Subcutaneous abdominal adipose tissue (tissue), 5 donors: Measurements from ENCODE around the gene CARNS1.

ENCODE experiments used
- H3K27ac ChIP-seq: one replicate; pipeline ENCODE4 v1.7.0; 2013; ENCODE audit warnings: low read depth, mild to moderate bottlenecking, inconsistent platforms, low read length, moderate library complexity
- H3K27me3 ChIP-seq, 5 donors: one replicate each; pipeline ENCODE4 v1.7.0; 2013; ENCODE audit warnings: low read length in 5 of 5, inconsistent platforms in 1 of 5; ENCODE audit not compliant: control insufficient read depth in 5 of 5, insufficient read depth in 4 of 5
- H3K36me3 ChIP-seq, 5 donors: one replicate each; pipeline ENCODE4 v1.7.0; 2013; ENCODE audit warnings: low read length in 5 of 5; ENCODE audit not compliant: control insufficient read depth in 5 of 5, insufficient read depth in 5 of 5
- H3K4me1 ChIP-seq, 5 donors: one replicate each; pipeline ENCODE4 v1.7.0; 2013; ENCODE audit warnings: low read length in 5 of 5, mild to moderate bottlenecking in 3 of 5, moderate library complexity in 1 of 5; ENCODE audit not compliant: control insufficient read depth in 5 of 5, insufficient read depth in 5 of 5
- H3K4me3 ChIP-seq, 5 donors: one replicate each; pipeline ENCODE4 v1.7.0; 2013; ENCODE audit warnings: low read length in 5 of 5, low read depth in 1 of 5
- H3K9ac ChIP-seq, 5 donors: one replicate each; pipeline ENCODE4 v1.7.0; 2013; ENCODE audit warnings: low read length in 5 of 5, mild to moderate bottlenecking in 4 of 5, moderate library complexity in 3 of 5
- H3K9me3 ChIP-seq, 5 donors: one replicate each; pipeline ENCODE4 v1.7.0; 2013; ENCODE audit warnings: low read length in 5 of 5; ENCODE audit not compliant: control insufficient read depth in 5 of 5
- donor health status: healthy.
- donor health status: healthy.
- donor health status: healthy.
- donor health status: healthy.
- donor health status: healthy.

Gene CARNS1

GRCh38 chr11:67441731-67442351, 26.4 kb downstream of the CARNS1 start:
- Histone ChIP-seq H3K4me3 (peak overlapping the region in 1 of 5 donors; percentile 81), H3K9ac (peak overlapping the region in 2 of 5 donors; percentile 4 to 91), H3K27ac (no peak overlapping the region), H3K4me1 (peaks cover 2 to 40% (median 32%) of the 10 kb centered on the region in 5 donors), H3K27me3 (no peaks in the 10 kb centered on the region), H3K36me3 (peaks cover 0 to 47% (median 42%) of the 10 kb centered on the region in 5 donors), H3K9me3 (no peaks in the 10 kb centered on the region)

- H3K27ac ChIP-seq, result peak overlapping the region; percentile 75
- peak overlapping the region; percentile 69 to 91 (median 85) for H3K9ac ChIP-seq
- H3K4me1 ChIP-seq, result peaks cover 2 to 40% (median 31%) of the 10 kb centered on the region in 5 donors
- H3K27me3 ChIP-seq, result no peaks in the 10 kb centered on the region
- H3K36me3 ChIP-seq, result peaks cover 0 to 41% (median 38%) of the 10 kb centered on the region in 5 donors
- no peaks in the 10 kb centered on the region for H3K9me3 ChIP-seq
- peak overlapping the region; percentile 60 to 81 (median 75) for H3K4me3 ChIP-seq
These were observed 27.3 kb downstream of the CARNS1 start for GRCh38 chr11:67442504-67443404.

GRCh38 chr11:67445515-67445914, 30.0 kb downstream of the CARNS1 start:
- Histone ChIP-seq H3K4me3 (no peak overlapping the region), H3K27ac (no peak overlapping the region), H3K4me1 (peaks cover 2 to 36% (median 20%) of the 10 kb centered on the region in 5 donors), H3K9me3 (no peaks in the 10 kb centered on the region), H3K27me3 (no peaks in the 10 kb centered on the region), H3K36me3 (peaks cover 0 to 18% (median 17%) of the 10 kb centered on the region in 5 donors), H3K9ac (no peak overlapping the region)

- H3K27me3 ChIP-seq, result no peaks in the 10 kb centered on the region
- peaks cover 0 to 41% (median 14%) of the 10 kb centered on the region in 5 donors for H3K4me1 ChIP-seq
- no peaks in the 10 kb centered on the region for H3K36me3 ChIP-seq
These were observed 32.7 kb downstream of the CARNS1 start for GRCh38 chr11:67448220-67448609.

GRCh38 chr11:67449116-67449844, 33.8 kb downstream of the CARNS1 start:
- H3K9me3 ChIP-seq, result no peaks in the 10 kb centered on the region
- H3K27me3 ChIP-seq, result no peaks in the 10 kb centered on the region
- no peak overlapping the region for H3K4me3 ChIP-seq
- no peak overlapping the region for H3K9ac ChIP-seq
- H3K36me3 ChIP-seq, result no peaks in the 10 kb centered on the region
- H3K4me1 ChIP-seq, result peaks cover 0 to 37% (median 12%) of the 10 kb centered on the region in 5 donors
- H3K27ac ChIP-seq, result no peak overlapping the region

More at GRCh38 chr11:67448220-67448609, 32.7 kb downstream of the CARNS1 start:
- Histone ChIP-seq H3K27ac (no peak overlapping the region), H3K4me3 (no peak overlapping the region), H3K9me3 (no peaks in the 10 kb centered on the region), H3K9ac (no peak overlapping the region)

- Histone ChIP-seq H3K4me1 (peaks cover 0 to 35% (median 12%) of the 10 kb centered on the region in 5 donors), H3K9ac (no peak overlapping the region), H3K27me3 (peaks cover 0 to 3% (median 0%) of the 10 kb centered on the region in 5 donors), H3K27ac (no peak overlapping the region), H3K9me3 (no peaks in the 10 kb centered on the region), H3K4me3 (no peak overlapping the region), H3K36me3 (no peaks in the 10 kb centered on the region)
These were observed 35.5 kb downstream of the CARNS1 start for GRCh38 chr11:67450796-67451657.

- H3K27ac ChIP-seq, result no peak overlapping the region
- no peaks in the 10 kb centered on the region for H3K9me3 ChIP-seq
These were observed 36.1 kb downstream of the CARNS1 start for GRCh38 chr11:67451658-67451976.

GRCh38 chr11:67452141-67452952, 36.9 kb downstream of the CARNS1 start, which contains the start of gene GPR152:
GPR152 (minus strand) TSS chr11:67452729; CDS start chr11:67452724, 5 bp downstream.
- no peak within 1 kb of the TSS for H3K27ac ChIP-seq
- peaks cover 0 to 35% (median 12%) of the 10 kb centered on the region in 5 donors for H3K4me1 ChIP-seq
- peak within 1 kb of the TSS in 4 of 5 donors; percentile 11 to 48 (median 31) for H3K4me3 ChIP-seq
- H3K9me3 ChIP-seq, result no peaks in the 10 kb centered on the region
- peak within 1 kb of the TSS in 3 of 5 donors; percentile 12 to 42 (median 20) for H3K9ac ChIP-seq
- H3K36me3 ChIP-seq, result no peaks in the 10 kb centered on the region
- peaks cover 0 to 5% (median 0%) of the 10 kb centered on the region in 5 donors for H3K27me3 ChIP-seq

More at GRCh38 chr11:67451658-67451976, 36.1 kb downstream of the CARNS1 start:
- Histone ChIP-seq H3K4me3 (no peak overlapping the region), H3K4me1 (peaks cover 0 to 35% (median 12%) of the 10 kb centered on the region in 5 donors), H3K36me3 (no peaks in the 10 kb centered on the region), H3K27me3 (peaks cover 0 to 5% (median 0%) of the 10 kb centered on the region in 5 donors), H3K9ac (no peak overlapping the region)
